GM12878 (cell line): ENCODE measurements around the gene ISCA2. TPM values are rescaled to one million over a fixed set of nuclear protein-coding genes. Genes with fewer than 3 reads are reported as not detected.

ENCODE experiments used
- ATAC-seq: fragments of 200-7000 bp; cut with Tn5 transposase; 3 replicates; pipeline ENCODE4 v1.9.1; 2020; ENCODE audit warnings: mild to moderate bottlenecking, moderate library complexity
- BruUV-seq: library from RNA; stranded (reverse); fragments of 400-500 nt; replicated peaks from 2 replicates; lab custom pipeline; 2021; lab: Mats Ljungman, UMichigan
- CTCF ChIA-PET: fragments of 300-600 bp; sonication (Branson Sonifier 250); formaldehyde crosslinking; extraction: SDS; loops from one replicate; lab custom pipeline; 2021; ENCODE audit warnings: inconsistent platforms; lab: Yijun Ruan, JAX
- POLR2A ChIA-PET: fragments of 350-600 bp; formaldehyde crosslinking; extraction: SDS; loops from one replicate; lab custom pipeline; 2021; ENCODE audit warnings: inconsistent platforms; lab: Charles Lee
- RAD21 ChIA-PET: fragments of 300-600 bp; sonication (Branson Sonifier 250); formaldehyde crosslinking; loops from one replicate; lab custom pipeline; 2023; ENCODE audit warnings: antibody characterized with exemption; ENCODE audit not compliant: unreplicated experiment; lab: Charles Lee
- SMC1A ChIA-PET: fragments of 300-600 bp; sonication (Branson Sonifier 250); formaldehyde crosslinking; loops from one replicate; lab custom pipeline; 2023; ENCODE audit not compliant: unreplicated experiment, uncharacterized antibody; lab: Charles Lee
- DNase-seq: peaks from one replicate; pipeline ENCODE4 v3.0.0-alpha.2; 2011; ENCODE audit warnings: low read depth, low spot score
- FAIRE-seq: peaks from 3 replicates; lab custom pipeline; 2011; peaks lifted over from hg19 to GRCh38; lab: Jason Lieb, UNC
- H2AFZ ChIP-seq: 2 replicates; pipeline ENCODE4 v1.6.0; 2011; ENCODE audit warnings: low read depth, low read length, control low read depth; ENCODE audit not compliant: control insufficient read depth
- H3K27ac ChIP-seq: 2 replicates; pipeline ENCODE4 v1.5.1; 2011; ENCODE audit warnings: control low read depth; ENCODE audit not compliant: control insufficient read depth, insufficient read depth
- H3K27me3 ChIP-seq, 2 experiments: replicated peaks in 1 of 2; 2 replicates each; pipeline versions ENCODE4 v1.6.0 to v1.6.1; 2011; ENCODE audit warnings: low read length in 1 of 2; ENCODE audit not compliant: control insufficient read depth in 2 of 2, insufficient read depth in 2 of 2
- H3K36me3 ChIP-seq, 2 experiments: 2 replicates each; pipeline ENCODE4 v1.5.1; 2011; ENCODE audit warnings: low read length in 1 of 2; ENCODE audit not compliant: control insufficient read depth in 2 of 2, insufficient read depth in 2 of 2
- H3K4me1 ChIP-seq: 2 replicates; pipeline ENCODE4 v1.6.1; 2011; ENCODE audit warnings: mild to moderate bottlenecking, low read length, moderate library complexity, mixed read lengths; ENCODE audit not compliant: control insufficient read depth, insufficient read depth
- H3K4me2 ChIP-seq: 2 replicates; pipeline ENCODE4 v1.6.0; 2011; ENCODE audit warnings: control low read depth; ENCODE audit not compliant: control insufficient read depth, insufficient read depth
- H3K4me3 ChIP-seq: fragments of 200-600 bp; sonication (generic); 2 replicates; pipeline ENCODE4 v1.5.1; 2016
- H3K79me2 ChIP-seq: 2 replicates; pipeline ENCODE4 v1.6.0; 2011; ENCODE audit warnings: low read length; ENCODE audit not compliant: control insufficient read depth, insufficient read depth
- H3K9ac ChIP-seq: 2 replicates; pipeline ENCODE4 v1.8.0; 2011; ENCODE audit warnings: low read length, control low read depth, mixed read lengths; ENCODE audit not compliant: control insufficient read depth, insufficient read depth
- H3K9me3 ChIP-seq: replicated peaks from 3 replicates; pipeline ENCODE4 v1.5.1; 2011; ENCODE audit warnings: mild to moderate bottlenecking, low read length; ENCODE audit not compliant: control insufficient read depth, insufficient read depth
- H4K20me1 ChIP-seq: 2 replicates; pipeline ENCODE4 v1.6.0; 2011; ENCODE audit not compliant: control insufficient read depth, insufficient read depth
- MAX ChIP-seq: IDR thresholded peaks from 2 replicates; pipeline ENCODE4 v1.6.1; 2012; ENCODE audit warnings: low read depth, low read length, improper control_type of control experiment
- MEF2A ChIP-seq: IDR thresholded peaks from 2 replicates; pipeline ENCODE4 v1.6.1; 2011; ENCODE audit warnings: low read depth, mild to moderate bottlenecking, low read length, moderate library complexity; ENCODE audit not compliant: insufficient read depth
- NR2F1 ChIP-seq: fragments of 450-650 bp; conservative IDR thresholded peaks from 2 replicates; pipeline ENCODE4 v1.6.1; 2017; ENCODE audit warnings: mild to moderate bottlenecking
- PKNOX1 ChIP-seq: fragments of 450-650 bp; IDR thresholded peaks from 2 replicates; pipeline ENCODE4 v1.6.1; 2016; ENCODE audit warnings: mild to moderate bottlenecking
- POLR2A ChIP-seq: IDR thresholded peaks from 2 replicates; pipeline ENCODE4 v1.6.1; 2011; ENCODE audit warnings: low read depth, mild to moderate bottlenecking, low read length
- RAD21 ChIP-seq: IDR thresholded peaks from 2 replicates; pipeline ENCODE4 v1.6.1; 2011; ENCODE audit warnings: mild to moderate bottlenecking, low read depth, low read length, moderate library complexity; ENCODE audit not compliant: insufficient read depth
- RBBP5 ChIP-seq: fragments of 200-600 bp; sonication (generic); conservative IDR thresholded peaks from 2 replicates; pipeline ENCODE4 v1.6.1; 2016
- RCOR1 ChIP-seq: conservative IDR thresholded peaks from 2 replicates; pipeline ENCODE4 v1.6.1; 2012; ENCODE audit warnings: low read depth, low read length, improper control_type of control experiment
- RFX5 ChIP-seq: IDR thresholded peaks from 2 replicates; pipeline ENCODE4 v1.6.1; 2011; ENCODE audit warnings: low read depth, low read length, improper control_type of control experiment
- SIN3A ChIP-seq: IDR thresholded peaks from 2 replicates; pipeline ENCODE4 v1.6.1; 2012; ENCODE audit warnings: low read depth, low read length, improper control_type of control experiment
- TCF3 ChIP-seq: IDR thresholded peaks from 2 replicates; pipeline ENCODE4 v1.6.1; 2012; ENCODE audit warnings: low read depth, mild to moderate bottlenecking, low read length, borderline replicate concordance; ENCODE audit not compliant: insufficient read depth
- WGBS: methylation state at CpG from one replicate; pipeline ENCODE4 v1.1.6; 2016; ENCODE audit warnings: low lambda C conversion rate; ENCODE audit not compliant: insufficient replicate concordance, insufficient coverage; ENCODE audit errors: missing lambda C conversion rate; 5-methylcytosine and 5-hydroxymethylcytosine counted together
- in situ Hi-C: fragments of 300-500 bp; cut with MboI; formaldehyde crosslinking; loops from 9 replicates; pipeline ENCODE4 v1.14.3; 2018; ENCODE audit warnings: mixed read lengths
- intact Hi-C: fragments of 100-400 bp; cut with micrococcal nuclease; formaldehyde crosslinking; loops from one replicate; pipeline ENCODE4 v1.14.2; 2022; ENCODE audit not compliant: unreplicated experiment
- polyA plus RNA-seq, 11 experiments: library from polyadenylated mRNA; depleted of rRNA in 4 of 11; unstranded in 6 of 11; stranded (reverse) in 5 of 11; fragments of >200 nt; fragmentation: Nextera tagmentation in 4 of 11; fragmentation: Illumina TruSeq in 1 of 11; extraction: Ambion mirVana in 4 of 11; extraction: Trizol in 1 of 11; gene quantifications; 1 replicate in 1 of 11; 2 replicates in 10 of 11; pipeline versions ENCODE4 v1.2.1 to v1.2.3, GENCODE V29; 2011 to 2016; ENCODE audit warnings: inconsistent platforms in 2 of 11, missing spikeins in 2 of 11, low read depth in 1 of 11
- total RNA-seq, 4 experiments: library from RNA; depleted of rRNA in 3 of 4; stranded (reverse); fragments of >200 nt in 3 of 4; fragmentation: Illumina TruSeq in 1 of 4; extraction: Trizol in 1 of 4; gene quantifications; 2 replicates each; pipeline versions ENCODE4 v1.2.1 to v1.2.3, GENCODE V29; 2013 to 2021
- TF ChIP-seq, protein P1 (sequence below): fragments of 450-650 bp; IDR thresholded peaks from 2 replicates; pipeline ENCODE4 v1.6.1; 2017; ENCODE audit warnings: mild to moderate bottlenecking, moderate library complexity
- TF ChIP-seq, protein P2 (sequence below): fragments of 450-650 bp; IDR thresholded peaks from 2 replicates; pipeline ENCODE4 v1.6.1; 2017; ENCODE audit warnings: low read depth, mild to moderate bottlenecking, moderate library complexity

ISCA2 gene
- total and polyA plus RNA-seq, 10 of the 15 experiments (the other 5 are each of a cell fraction or from before 2014, with no cell fraction given), result 7.5 to 116 (median 32.5) TPM

DNA sequence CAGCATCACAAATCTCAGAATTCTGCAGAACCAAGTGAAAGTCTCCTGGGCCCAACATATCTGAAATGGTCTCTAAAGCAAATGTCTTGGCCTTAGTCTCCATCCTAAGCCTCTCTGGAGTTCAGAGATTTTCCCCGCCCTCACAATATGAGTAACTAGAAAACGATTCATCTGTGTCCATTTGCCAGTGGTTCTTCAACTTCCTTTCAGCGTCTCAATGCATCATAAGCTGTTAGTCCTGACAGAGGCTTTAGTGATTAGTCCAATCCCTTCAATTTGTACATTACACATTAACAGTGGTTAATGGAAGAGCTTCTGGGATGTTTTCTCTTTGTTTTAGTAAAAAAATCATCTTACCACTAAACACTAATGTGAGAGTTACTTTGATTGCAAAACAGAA is 17.9 kb upstream of the ISCA2 start:
- ChIA-PET CTCF (interaction anchor here (1.4 kb wide), 1 partner anchor 14 kb away, joined by 4 read pairs; no protein-coding TSS in a partner anchor), RAD21 (no interaction called here), SMC1A (no interaction called here), POLR2A (interaction anchor here (0.6 kb wide), 1 partner anchor 193 kb away, joined by 3 read pairs; no protein-coding TSS in a partner anchor)
- Histone ChIP-seq H3K27ac (no peak overlapping the region), H3K4me1 (no peaks in the 10 kb centered on the region), H3K9me3 (no peaks in the 10 kb centered on the region), H3K27me3 (no peaks in the 10 kb centered on the region), H3K4me2 (no peak overlapping the region), H3K36me3 (no peaks in the 10 kb centered on the region; a peak in 1 of 4 replicates), H2AFZ (no peak overlapping the region), H3K4me3 (no peak overlapping the region), H4K20me1 (no peaks in the 10 kb centered on the region), H3K79me2 (no peaks in the 10 kb centered on the region), H3K9ac (no peak overlapping the region)
- BruUV-seq, result no TSS peak
- TF ChIP-seq POLR2A, result no peak
- TF ChIP-seq SIN3A, result no peak
- TF ChIP-seq RBBP5, result no peak
- TF ChIP-seq RAD21, result no peak
- no peak for TF ChIP-seq NR2F1
- TF ChIP-seq RFX5, result no peak
- no peak for TF ChIP-seq MAX
- no peak for TF ChIP-seq PKNOX1
- TF ChIP-seq, protein P1, sequence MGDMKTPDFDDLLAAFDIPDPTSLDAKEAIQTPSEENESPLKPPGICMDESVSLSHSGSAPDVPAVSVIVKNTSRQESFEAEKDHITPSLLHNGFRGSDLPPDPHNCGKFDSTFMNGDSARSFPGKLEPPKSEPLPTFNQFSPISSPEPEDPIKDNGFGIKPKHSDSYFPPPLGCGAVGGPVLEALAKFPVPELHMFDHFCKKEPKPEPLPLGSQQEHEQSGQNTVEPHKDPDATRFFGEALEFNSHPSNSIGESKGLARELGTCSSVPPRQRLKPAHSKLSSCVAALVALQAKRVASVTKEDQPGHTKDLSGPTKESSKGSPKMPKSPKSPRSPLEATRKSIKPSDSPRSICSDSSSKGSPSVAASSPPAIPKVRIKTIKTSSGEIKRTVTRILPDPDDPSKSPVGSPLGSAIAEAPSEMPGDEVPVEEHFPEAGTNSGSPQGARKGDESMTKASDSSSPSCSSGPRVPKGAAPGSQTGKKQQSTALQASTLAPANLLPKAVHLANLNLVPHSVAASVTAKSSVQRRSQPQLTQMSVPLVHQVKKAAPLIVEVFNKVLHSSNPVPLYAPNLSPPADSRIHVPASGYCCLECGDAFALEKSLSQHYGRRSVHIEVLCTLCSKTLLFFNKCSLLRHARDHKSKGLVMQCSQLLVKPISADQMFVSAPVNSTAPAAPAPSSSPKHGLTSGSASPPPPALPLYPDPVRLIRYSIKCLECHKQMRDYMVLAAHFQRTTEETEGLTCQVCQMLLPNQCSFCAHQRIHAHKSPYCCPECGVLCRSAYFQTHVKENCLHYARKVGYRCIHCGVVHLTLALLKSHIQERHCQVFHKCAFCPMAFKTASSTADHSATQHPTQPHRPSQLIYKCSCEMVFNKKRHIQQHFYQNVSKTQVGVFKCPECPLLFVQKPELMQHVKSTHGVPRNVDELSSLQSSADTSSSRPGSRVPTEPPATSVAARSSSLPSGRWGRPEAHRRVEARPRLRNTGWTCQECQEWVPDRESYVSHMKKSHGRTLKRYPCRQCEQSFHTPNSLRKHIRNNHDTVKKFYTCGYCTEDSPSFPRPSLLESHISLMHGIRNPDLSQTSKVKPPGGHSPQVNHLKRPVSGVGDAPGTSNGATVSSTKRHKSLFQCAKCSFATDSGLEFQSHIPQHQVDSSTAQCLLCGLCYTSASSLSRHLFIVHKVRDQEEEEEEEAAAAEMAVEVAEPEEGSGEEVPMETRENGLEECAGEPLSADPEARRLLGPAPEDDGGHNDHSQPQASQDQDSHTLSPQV, result no peak
- no peak for TF ChIP-seq TCF3
- TF ChIP-seq, protein P2, sequence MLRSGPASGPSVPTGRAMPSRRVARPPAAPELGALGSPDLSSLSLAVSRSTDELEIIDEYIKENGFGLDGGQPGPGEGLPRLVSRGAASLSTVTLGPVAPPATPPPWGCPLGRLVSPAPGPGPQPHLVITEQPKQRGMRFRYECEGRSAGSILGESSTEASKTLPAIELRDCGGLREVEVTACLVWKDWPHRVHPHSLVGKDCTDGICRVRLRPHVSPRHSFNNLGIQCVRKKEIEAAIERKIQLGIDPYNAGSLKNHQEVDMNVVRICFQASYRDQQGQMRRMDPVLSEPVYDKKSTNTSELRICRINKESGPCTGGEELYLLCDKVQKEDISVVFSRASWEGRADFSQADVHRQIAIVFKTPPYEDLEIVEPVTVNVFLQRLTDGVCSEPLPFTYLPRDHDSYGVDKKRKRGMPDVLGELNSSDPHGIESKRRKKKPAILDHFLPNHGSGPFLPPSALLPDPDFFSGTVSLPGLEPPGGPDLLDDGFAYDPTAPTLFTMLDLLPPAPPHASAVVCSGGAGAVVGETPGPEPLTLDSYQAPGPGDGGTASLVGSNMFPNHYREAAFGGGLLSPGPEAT, result no peak
- no peak for TF ChIP-seq MEF2A
- no peak for TF ChIP-seq RCOR1
- in situ Hi-C loops (no loop called here), intact Hi-C loops (no loop called here)
- ATAC-seq (no peak), FAIRE-seq (no peak), DNase-seq (no peak)
- WGBS, result 32% methylated on average over 3 of the region's 3 CpGs
